Thyroid gland (tissue), 4 donors: ENCODE results near the gene PPM1L.

ENCODE experiments used
- POLR2A ChIP-seq, 2 donors: fragments of 450-650 bp; IDR thresholded peaks; one replicate each; pipeline ENCODE4 v1.6.1; 2017; ENCODE audit warnings: antibody characterized with exemption in 2 of 2, mild to moderate bottlenecking in 2 of 2, moderate library complexity in 1 of 2
- TF ChIP-seq, protein P1 (sequence below), 6 experiments: fragments of 200-600 bp in 3 of 6; fragments of 450-650 bp in 3 of 6; sonication (generic) in 3 of 6; IDR thresholded peaks; one replicate each; pipeline ENCODE4 v1.5.1; 2016 to 2019; ENCODE audit warnings: antibody characterized with exemption in 6 of 6, mild to moderate bottlenecking in 2 of 6, inconsistent platforms in 1 of 6, moderate library complexity in 1 of 6

GRCh38 chr3:160874736-160875135 is 118.7 kb downstream of the PPM1L start:
- TF ChIP-seq, protein P1, sequence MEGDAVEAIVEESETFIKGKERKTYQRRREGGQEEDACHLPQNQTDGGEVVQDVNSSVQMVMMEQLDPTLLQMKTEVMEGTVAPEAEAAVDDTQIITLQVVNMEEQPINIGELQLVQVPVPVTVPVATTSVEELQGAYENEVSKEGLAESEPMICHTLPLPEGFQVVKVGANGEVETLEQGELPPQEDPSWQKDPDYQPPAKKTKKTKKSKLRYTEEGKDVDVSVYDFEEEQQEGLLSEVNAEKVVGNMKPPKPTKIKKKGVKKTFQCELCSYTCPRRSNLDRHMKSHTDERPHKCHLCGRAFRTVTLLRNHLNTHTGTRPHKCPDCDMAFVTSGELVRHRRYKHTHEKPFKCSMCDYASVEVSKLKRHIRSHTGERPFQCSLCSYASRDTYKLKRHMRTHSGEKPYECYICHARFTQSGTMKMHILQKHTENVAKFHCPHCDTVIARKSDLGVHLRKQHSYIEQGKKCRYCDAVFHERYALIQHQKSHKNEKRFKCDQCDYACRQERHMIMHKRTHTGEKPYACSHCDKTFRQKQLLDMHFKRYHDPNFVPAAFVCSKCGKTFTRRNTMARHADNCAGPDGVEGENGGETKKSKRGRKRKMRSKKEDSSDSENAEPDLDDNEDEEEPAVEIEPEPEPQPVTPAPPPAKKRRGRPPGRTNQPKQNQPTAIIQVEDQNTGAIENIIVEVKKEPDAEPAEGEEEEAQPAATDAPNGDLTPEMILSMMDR (IDR thresholded peaks at IDR 0.05) = no peak
- no peak for TF ChIP-seq POLR2A (IDR thresholded peaks at IDR 0.05)
